ENCODE measurements around the gene DYNC2LI1. TPM values are rescaled to one million over a fixed set of nuclear protein-coding genes. Genes with fewer than 3 reads are reported as not detected.

DYNC2LI1 gene
- total RNA-seq, 4 donors from 2014 or later = 9.4 to 19.1 (median 14.4) TPM

- TF ChIP-seq POLR2A (IDR thresholded peaks at IDR 0.05) (no peak), CTCF (IDR thresholded peaks at IDR 0.05) (no peak)
- Histone ChIP-seq H3K27ac (no peak overlapping the region), H3K9me3 (no peaks in the 10 kb centered on the region), H3K4me1 (no peaks in the 10 kb centered on the region), H3K27me3 (peaks cover 0 to 45% (median 0%) of the 10 kb centered on the region in 4 donors), H3K36me3 (no peaks in the 10 kb centered on the region), H3K4me3 (no peak overlapping the region)
- WGBS, 2 donors = 78 to 83% methylated on average over 9 to 11 of the region's 12 CpGs
- DNase-seq = no peak
- intact Hi-C loops (cut with DNase I) = no loop called here
Measured at GRCh38 chr2:43824951-43825493, 51.2 kb downstream of the DYNC2LI1 start.

GRCh38 chr2:43825841-43826240, 52.0 kb downstream of the DYNC2LI1 start:
- WGBS, 2 donors = 62 to 80% methylated on average over 3 of the region's 3 CpGs
- DNase-seq = no peak
- Histone ChIP-seq H3K9me3 (no peaks in the 10 kb centered on the region), H3K27me3 (peaks cover 0 to 48% (median 0%) of the 10 kb centered on the region in 4 donors), H3K4me3 (no peak overlapping the region), H3K36me3 (no peaks in the 10 kb centered on the region), H3K27ac (no peak overlapping the region), H3K4me1 (no peaks in the 10 kb centered on the region)
- intact Hi-C loops (cut with DNase I) = no loop called here
- TF ChIP-seq POLR2A (IDR thresholded peaks at IDR 0.05) (no peak), CTCF (IDR thresholded peaks at IDR 0.05) (no peak)

- WGBS, 2 donors = 92 to 93% methylated on average over 12 to 14 of the region's 17 CpGs
- no peaks in the 10 kb centered on the region for H3K9me3 ChIP-seq
- H3K4me1 ChIP-seq = peaks cover 0 to 3% (median 1%) of the 10 kb centered on the region in 3 donors
- H3K27ac ChIP-seq = no peak overlapping the region
- no peaks in the 10 kb centered on the region for H3K36me3 ChIP-seq
- no peak for DNase-seq
- TF ChIP-seq POLR2A (IDR thresholded peaks at IDR 0.05) = no peak
- no peak for TF ChIP-seq CTCF (IDR thresholded peaks at IDR 0.05)
- H3K27me3 ChIP-seq = peaks cover 0 to 54% (median 2%) of the 10 kb centered on the region in 4 donors
- no peak overlapping the region for H3K4me3 ChIP-seq
- intact Hi-C loops (cut with DNase I) = no loop called here
Measured at GRCh38 chr2:43826305-43827250, 52.7 kb downstream of the DYNC2LI1 start.

GRCh38 chr2:43831543-43832294, 57.9 kb downstream of the DYNC2LI1 start:
- peak overlapping the region; percentile 11 to 56 (median 24) for H3K4me3 ChIP-seq

DNA sequence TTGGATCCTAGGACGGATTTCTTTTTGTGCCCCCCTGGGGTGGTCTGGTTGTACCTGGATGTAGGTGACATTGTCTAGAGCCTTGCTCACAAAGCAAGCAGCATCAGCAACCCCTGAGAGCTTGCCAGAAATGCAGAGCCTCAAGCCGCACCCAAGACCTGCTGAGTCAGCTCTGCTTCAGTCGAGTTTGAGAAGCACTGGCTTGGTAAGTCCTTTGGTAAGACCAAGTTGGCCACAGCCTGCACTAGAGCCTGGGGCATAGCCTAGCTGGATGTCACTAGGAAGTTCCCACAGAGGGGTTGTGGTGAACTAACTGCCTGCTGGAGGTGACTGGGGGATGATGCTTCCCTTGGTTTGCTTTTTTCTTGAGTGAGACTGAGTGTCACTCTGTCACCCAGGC, 58.6 kb downstream of the DYNC2LI1 start:
- DNase-seq = no peak
- no peak overlapping the region for H3K4me3 ChIP-seq
- intact Hi-C loops (cut with DNase I) = no loop called here

More at GRCh38 chr2:43831543-43832294, 57.9 kb downstream of the DYNC2LI1 start:
- no peak overlapping the region for H3K27ac ChIP-seq
- 19 to 22% methylated on average over 16 to 24 of the region's 54 CpGs for WGBS, 2 donors
- no peaks in the 10 kb centered on the region for H3K9me3 ChIP-seq
- no peak for DNase-seq
- H3K27me3 ChIP-seq = peaks cover 0 to 60% (median 6%) of the 10 kb centered on the region in 4 donors
- peaks cover 0 to 15% (median 11%) of the 10 kb centered on the region in 3 donors for H3K4me1 ChIP-seq
- no peaks in the 10 kb centered on the region for H3K36me3 ChIP-seq
- intact Hi-C loops (cut with DNase I) = no loop called here
- no peak for TF ChIP-seq POLR2A (IDR thresholded peaks at IDR 0.05)

More for the DNA sequence above, 58.6 kb downstream of the DYNC2LI1 start:
- WGBS, 2 donors = 15 to 20% methylated on average over 2 to 3 of the region's 3 CpGs
- H3K9me3 ChIP-seq = no peaks in the 10 kb centered on the region
- no peaks in the 10 kb centered on the region for H3K36me3 ChIP-seq
- peaks cover 0 to 15% (median 11%) of the 10 kb centered on the region in 3 donors for H3K4me1 ChIP-seq
- peaks cover 0 to 60% (median 6%) of the 10 kb centered on the region in 4 donors for H3K27me3 ChIP-seq
- H3K27ac ChIP-seq = no peak overlapping the region
- no peak for TF ChIP-seq POLR2A (IDR thresholded peaks at IDR 0.05)
- no peak for TF ChIP-seq CTCF (IDR thresholded peaks at IDR 0.05)
